Activated naive CD8-positive, alpha-beta T cell treated with anti-CD3 and anti-CD28 coated beads, Interleukin-2, amount 50 U/mL, for 24 hours (primary cell): ENCODE data around the gene BCAR1.
A peak's percentile ranks its signal among the peaks of the same experiment; 100 is the strongest.

Experiments used
- ATAC-seq: fragments of 150-1000 bp; cut with Tn5 transposase; one replicate; pipeline ENCODE4 v1.10.0; 2021
- DNase-seq: peaks from one replicate; pipeline ENCODE4 v3.0.0; 2021
- H3K27ac Mint-ChIP-seq: one replicate; pipeline ENCODE4 v1.8.0; 2021; ENCODE audit warnings: mild to moderate bottlenecking, mixed read lengths
- H3K27me3 Mint-ChIP-seq: one replicate; pipeline ENCODE4 v1.8.0; 2021; ENCODE audit warnings: mixed read lengths
- H3K36me3 Mint-ChIP-seq: one replicate; pipeline ENCODE4 v1.8.0; 2021; ENCODE audit warnings: low read depth, mixed read lengths
- H3K4me1 Mint-ChIP-seq: one replicate; pipeline ENCODE4 v1.8.0; 2021; ENCODE audit warnings: mixed read lengths
- H3K4me3 Mint-ChIP-seq: one replicate; pipeline ENCODE4 v1.8.0; 2021; ENCODE audit warnings: mild to moderate bottlenecking, moderate library complexity, mixed read lengths
- H3K9me3 Mint-ChIP-seq: one replicate; pipeline ENCODE4 v1.8.0; 2021; ENCODE audit warnings: mixed read lengths

Gene BCAR1

DNA sequence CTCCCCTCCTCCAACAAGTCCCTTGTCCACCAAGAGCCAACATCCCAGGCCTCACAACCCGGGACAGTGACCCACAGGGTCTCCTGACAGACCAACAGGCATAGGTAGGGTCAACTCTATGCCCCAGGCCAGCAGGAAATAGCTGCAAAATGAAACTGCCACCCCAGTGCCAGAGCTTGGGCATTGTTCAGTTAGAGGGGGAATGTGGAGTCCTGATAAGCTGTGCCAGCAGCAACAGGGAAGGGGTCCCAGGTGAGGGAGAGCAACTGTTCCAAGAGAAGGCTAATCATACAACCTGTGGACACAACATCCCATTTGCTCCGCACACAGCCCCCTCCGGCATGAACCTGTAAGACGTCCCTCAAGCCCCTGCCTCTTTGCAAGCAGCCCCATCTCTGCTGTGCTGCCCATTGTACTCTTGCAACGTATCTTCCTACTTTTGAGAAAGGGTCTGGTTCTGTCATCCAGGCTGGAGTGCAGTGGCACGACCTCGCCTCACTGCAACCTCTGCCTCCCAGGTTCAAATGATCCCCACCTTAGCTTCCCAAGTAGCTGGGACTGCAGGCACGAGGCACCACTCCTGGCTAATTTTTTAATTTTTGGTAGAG is 61.7 kb downstream of the BCAR1 start:
- no peak overlapping the region for H3K27ac Mint-ChIP-seq
- peaks cover 10% of the 10 kb centered on the region for H3K27me3 Mint-ChIP-seq
- no peaks in the 10 kb centered on the region for H3K9me3 Mint-ChIP-seq
- no peaks in the 10 kb centered on the region for H3K36me3 Mint-ChIP-seq
- peak; percentile 24 for ATAC-seq
- no peak for DNase-seq
- H3K4me3 Mint-ChIP-seq, result no peak overlapping the region
- H3K4me1 Mint-ChIP-seq, result no peaks in the 10 kb centered on the region

DNA sequence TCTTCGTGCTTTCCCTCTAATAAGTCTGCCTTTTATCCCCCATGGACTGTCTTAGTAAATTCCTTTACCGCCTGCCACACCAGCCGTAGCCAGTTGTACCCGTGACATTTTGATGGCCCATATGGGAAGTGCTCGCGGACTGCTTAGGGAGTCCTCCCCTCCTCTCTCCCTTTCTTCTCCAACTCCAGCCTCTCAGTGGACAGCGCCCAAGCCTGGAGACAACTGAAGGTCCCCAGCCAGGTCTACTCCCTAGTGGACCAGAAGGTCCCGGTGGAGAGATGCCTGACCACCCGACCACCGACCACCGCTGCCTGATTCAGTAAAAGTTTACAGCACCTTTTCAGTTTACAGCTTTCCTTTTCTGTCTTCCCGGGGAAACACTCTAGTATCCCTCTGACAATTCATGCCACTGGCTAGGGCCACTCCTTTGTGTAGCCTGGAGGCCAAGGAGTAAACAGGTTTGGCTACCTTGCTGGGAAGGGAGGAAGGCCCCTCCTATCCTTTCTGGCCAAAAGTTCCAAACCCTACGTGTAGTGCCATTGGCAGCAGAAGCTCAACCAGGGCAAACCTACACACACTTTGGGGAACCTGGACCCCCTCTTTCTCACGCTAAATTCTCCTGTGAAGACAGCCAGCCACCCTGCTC is 62.5 kb downstream of the BCAR1 start:
- Mint-ChIP-seq H3K4me1 (no peaks in the 10 kb centered on the region), H3K27ac (no peak overlapping the region), H3K9me3 (no peaks in the 10 kb centered on the region), H3K27me3 (peaks cover 10% of the 10 kb centered on the region), H3K4me3 (no peak overlapping the region), H3K36me3 (no peaks in the 10 kb centered on the region)
- DNase-seq (no peak), ATAC-seq (no peak)

DNA sequence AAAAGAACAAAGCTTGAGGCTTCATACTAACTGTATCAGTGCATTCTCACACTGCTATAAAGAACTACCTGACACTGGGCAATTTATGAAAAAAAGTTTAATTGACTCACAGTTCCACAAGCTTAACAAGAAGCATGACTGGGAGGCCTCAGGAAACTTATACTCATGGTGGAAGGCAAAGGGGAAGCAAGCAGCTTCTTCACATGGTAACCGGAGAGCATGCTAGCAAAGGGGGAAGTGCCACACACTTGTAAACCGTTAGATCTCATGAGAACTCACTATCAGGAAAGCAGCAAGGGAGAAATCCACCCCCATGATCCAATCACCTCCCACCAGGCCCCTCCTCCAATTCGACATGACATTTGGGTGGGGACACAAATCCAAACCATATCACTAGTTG is 69.8 kb downstream of the BCAR1 start:
- Mint-ChIP-seq H3K4me3 (no peak overlapping the region), H3K9me3 (peaks cover 16% of the 10 kb centered on the region), H3K27me3 (no peaks in the 10 kb centered on the region), H3K4me1 (peaks cover 3% of the 10 kb centered on the region), H3K27ac (no peak overlapping the region), H3K36me3 (peaks cover 1% of the 10 kb centered on the region)
- DNase-seq, result no peak
- no peak for ATAC-seq

DNA sequence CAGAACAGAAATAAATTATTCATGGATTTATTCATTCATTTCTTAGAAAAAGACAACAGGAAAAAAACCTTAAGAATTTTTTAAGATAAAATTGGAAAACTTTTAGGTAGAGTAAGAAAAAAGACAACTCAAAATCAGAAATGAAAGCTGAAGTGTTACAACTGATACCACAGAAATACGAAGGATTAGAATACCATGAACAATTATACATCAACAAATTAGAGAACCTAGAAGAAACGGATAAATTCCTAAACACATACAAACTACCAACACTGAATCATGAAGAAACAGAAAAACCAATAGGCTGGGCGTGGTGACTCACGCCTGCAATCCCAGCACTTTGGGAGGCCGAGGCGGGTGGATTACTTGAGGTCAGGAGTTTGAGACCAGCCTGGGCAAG is 72.2 kb downstream of the BCAR1 start:
- H3K27me3 Mint-ChIP-seq, result no peaks in the 10 kb centered on the region
- DNase-seq (no peak), ATAC-seq (no peak)
- peaks cover 32% of the 10 kb centered on the region for H3K9me3 Mint-ChIP-seq
- H3K4me1 Mint-ChIP-seq, result peaks cover 3% of the 10 kb centered on the region
- peaks cover 8% of the 10 kb centered on the region for H3K36me3 Mint-ChIP-seq
- no peak overlapping the region for H3K27ac Mint-ChIP-seq
- H3K4me3 Mint-ChIP-seq, result no peak overlapping the region
